ENCODE data around the gene SP7. TPM values are rescaled to one million over a fixed set of nuclear protein-coding genes. Genes with fewer than 3 reads are reported as not detected.

The SP7 gene
- total and polyA plus RNA-seq, 10 of the 15 experiments (the other 5 are each of a cell fraction or from before 2014, with no cell fraction given), result 0.05 to 0.11 TPM; not detected in 8

GRCh38 chr12:53325511-53326061 is 10.6 kb downstream of the SP7 start (continued):
- no peak for TF ChIP-seq TARDBP (IDR thresholded peaks at IDR 0.05; ENCODE audit: borderline replicate concordance)
- TF ChIP-seq MTA3 (IDR thresholded peaks at IDR 0.05; ENCODE audit: borderline replicate concordance, low read length), result no peak
- 0 out of 2 replicates have a peak, but pooled peaks have one; percentile 27 for TF ChIP-seq DPF2 (IDR thresholded peaks at IDR 0.05)
- TF ChIP-seq TCF12 (IDR thresholded peaks at IDR 0.05; ENCODE audit: low read depth, low read length), result no peak
- no peak for TF ChIP-seq ESRRA (IDR thresholded peaks at IDR 0.05; ENCODE audit: low read length)
- TF ChIP-seq EGR1 (IDR thresholded peaks at IDR 0.05; ENCODE audit: borderline replicate concordance in 1 of 2, low read depth in 2 of 2, low read length in 2 of 2), result peak in 1 of 2 experiments; percentile 15; a peak in 1 of 3 replicates
- TF ChIP-seq KAT2A (conservative IDR thresholded peaks at IDR 0.05; ENCODE audit: control insufficient read depth, low read depth, low read length), result no peak

GRCh38 chr12:53324779-53325510 is 11.2 kb downstream of the SP7 start:
- Histone ChIP-seq H3K4me1 (ENCODE audit: control insufficient read depth, insufficient read depth, low read length) (peaks cover 24% of the 10 kb centered on the region), H3K4me2 (ENCODE audit: control insufficient read depth, insufficient read depth) (peak overlapping the region; percentile 94), H3K9me3 (replicated peaks; ENCODE audit: control insufficient read depth, insufficient read depth, low read length) (no peaks in the 10 kb centered on the region), H3K79me2 (ENCODE audit: control insufficient read depth, insufficient read depth, low read length) (peaks cover 9% of the 10 kb centered on the region), H2AFZ (ENCODE audit: control insufficient read depth, low read depth, low read length) (peak overlapping the region; percentile 80), H3K9ac (ENCODE audit: control insufficient read depth, insufficient read depth, low read length) (peak overlapping the region; percentile 80), H3K27me3 (replicated peaks in 1 of 2; ENCODE audit: control insufficient read depth in 2 of 2, insufficient read depth in 2 of 2, low read length in 1 of 2) (peaks cover 0 to 1% of the 10 kb centered on the region in 2 experiments; a peak in 2 of 4 replicates), H3K27ac (ENCODE audit: control insufficient read depth, insufficient read depth) (peak overlapping the region; percentile 87), H4K20me1 (ENCODE audit: control insufficient read depth, insufficient read depth) (no peaks in the 10 kb centered on the region), H3K4me3 (peak overlapping the region; percentile 93), H3K36me3 (ENCODE audit: control insufficient read depth in 2 of 2, insufficient read depth in 2 of 2, low read length in 1 of 2) (no peaks in the 10 kb centered on the region)
- WGBS (ENCODE audit: insufficient coverage, insufficient replicate concordance, low lambda C conversion rate, missing lambda C conversion rate), result under 1% methylated on average over 61 of the region's 69 CpGs
- in situ Hi-C loops (cut with MboI), result no loop called here
- SMC1A ChIA-PET (ENCODE audit: uncharacterized antibody, unreplicated experiment), result interaction anchor here (0.5 to 9.8 kb wide), 21 partner anchors 11 to 183 kb away, joined by 3 to 123 read pairs (median 4); partner anchors contain the start of genes MYG1, SP1 and TARBP2
- POLR2A ChIA-PET, result interaction anchor here (0.9 to 5.0 kb wide), 7 partner anchors 20 to 145 kb away, joined by 3 to 41 read pairs (median 6); partner anchors contain the start of genes CSAD, PFDN5 and ZNF740
- RAD21 ChIA-PET (ENCODE audit: unreplicated experiment), result interaction anchor here (0.7 to 6.3 kb wide), 14 partner anchors 11 to 259 kb away, joined by 3 to 118 read pairs (median 8); partner anchors contain the start of genes MYG1 and TARBP2
- ATAC-seq, result peak; percentile 85
- CTCF ChIA-PET, result interaction anchor here (0.6 to 15.1 kb wide), 20 partner anchors 8 to 184 kb away, joined by 3 to 240 read pairs (median 5); partner anchors contain the start of genes AMHR2, ESPL1, MYG1 and PFDN5
- intact Hi-C loops (cut with micrococcal nuclease; ENCODE audit: unreplicated experiment), result loop anchor here (1.0 to 2.0 kb wide), 2 partner anchors 20 to 184 kb away; no protein-coding TSS in a partner anchor
- FAIRE-seq, result no peak
- peak; percentile 52 for DNase-seq (ENCODE audit: low read depth, low spot score)
- BruUV-seq (replicated peaks), result TSS peak; percentile 76
- TF ChIP-seq PAX8 (IDR thresholded peaks at IDR 0.05), result no peak
- peak; percentile 39 for TF ChIP-seq RELA (IDR thresholded peaks at IDR 0.05; ENCODE audit: borderline replicate concordance, partially characterized antibody)
- 0 out of 2 replicates have a peak, but pooled peaks have one; percentile 63 for TF ChIP-seq RCOR1 (conservative IDR thresholded peaks at IDR 0.05; ENCODE audit: low read depth, low read length)
- TF ChIP-seq EGR1 (IDR thresholded peaks at IDR 0.05; ENCODE audit: borderline replicate concordance in 1 of 2, low read depth in 2 of 2, low read length in 2 of 2), result peak in 1 of 2 experiments; percentile 48; a peak in 1 of 3 replicates
- TF ChIP-seq CHD1 (IDR thresholded peaks at IDR 0.05; ENCODE audit: low read depth, low read length), result 0 out of 2 replicates have a peak, but pooled peaks have one; percentile 64
- TF ChIP-seq, protein P1, sequence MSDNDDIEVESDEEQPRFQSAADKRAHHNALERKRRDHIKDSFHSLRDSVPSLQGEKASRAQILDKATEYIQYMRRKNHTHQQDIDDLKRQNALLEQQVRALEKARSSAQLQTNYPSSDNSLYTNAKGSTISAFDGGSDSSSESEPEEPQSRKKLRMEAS (IDR thresholded peaks at IDR 0.05; ENCODE audit: low read depth, low read length), result peak; percentile 61
- TF ChIP-seq ESRRA (IDR thresholded peaks at IDR 0.05; ENCODE audit: low read length), result 0 out of 2 replicates have a peak, but pooled peaks have one; percentile 52
- TF ChIP-seq SP1 (IDR thresholded peaks at IDR 0.05; ENCODE audit: low read depth, low read length), result peak; percentile 16
- TF ChIP-seq SIN3A (IDR thresholded peaks at IDR 0.05; ENCODE audit: low read depth, low read length), result peak; percentile 55
- TF ChIP-seq BCL11A (IDR thresholded peaks at IDR 0.05; ENCODE audit: low read depth, low read length), result no peak
- 0 out of 2 replicates have a peak, but pooled peaks have one; percentile 7 for TF ChIP-seq STAT1 (conservative IDR thresholded peaks at IDR 0.05)
- peak; percentile 58; the same call in 1 of the 2 replicates for TF ChIP-seq MXI1 (IDR thresholded peaks at IDR 0.05; ENCODE audit: low read depth, low read length)
- TF ChIP-seq RAD21 (IDR thresholded peaks at IDR 0.05; ENCODE audit: insufficient read depth, low read depth, low read length), result peak; percentile 85
- TF ChIP-seq RB1 (IDR thresholded peaks at IDR 0.05; ENCODE audit: borderline replicate concordance), result peak; percentile 97; the same call in 1 of the 2 replicates
- peak; percentile 85 for TF ChIP-seq GATAD2B (conservative IDR thresholded peaks at IDR 0.05; ENCODE audit: low read depth)
- TF ChIP-seq IKZF1 (conservative IDR thresholded peaks at IDR 0.05), result peak; percentile 76
- TF ChIP-seq IKZF2 (IDR thresholded peaks at IDR 0.05), result peak in 1 of 2 experiments; percentile 6; a peak in 1 of 4 replicates
